Suprapubic skin (tissue), 3 donors: Measurements from ENCODE around the gene PTGER1.

Source experiments
- CTCF ChIP-seq, 2 donors: fragments of 200-600 bp in 1 of 2; fragments of 450-650 bp in 1 of 2; sonication (generic) in 1 of 2; IDR thresholded peaks; one replicate each; pipeline ENCODE4 v1.5.1; 2016 to 2019; ENCODE audit warnings: antibody characterized with exemption in 2 of 2, mild to moderate bottlenecking in 1 of 2, moderate library complexity in 1 of 2
- EP300 ChIP-seq: sonication (generic); formaldehyde crosslinking; IDR thresholded peaks from one replicate; pipeline ENCODE4 v1.6.1; 2017; ENCODE audit warnings: antibody characterized with exemption
- POLR2A ChIP-seq, 2 donors: fragments of 450-650 bp; IDR thresholded peaks; one replicate each; pipeline ENCODE4 v1.6.1; 2017; ENCODE audit warnings: antibody characterized with exemption in 2 of 2, mild to moderate bottlenecking in 2 of 2, moderate library complexity in 2 of 2

- TF ChIP-seq POLR2A (IDR thresholded peaks at IDR 0.05) = no peak
- no peak for TF ChIP-seq EP300
- TF ChIP-seq CTCF (IDR thresholded peaks at IDR 0.05) = no peak
Measured at GRCh38 chr19:14511229-14511593, 36.1 kb upstream of the PTGER1 start.
